Umbilical cord (tissue), 2 donors: ENCODE data around the gene SCAF4. TPM values are rescaled to one million over a fixed set of nuclear protein-coding genes. Genes with fewer than 3 reads are reported as not detected.
A peak's percentile ranks its signal among the peaks of the same experiment; 100 is the strongest.
"Not testable (repeated sequence)": the region's sequence is repeated elsewhere in the genome, so short reads cannot be mapped to it uniquely, and the experiment has no call there.

Experiments
- DNase-seq: peaks from one replicate; pipeline ENCODE4 v3.0.0-alpha.2; 2015; ENCODE audit warnings: low spot score
- total RNA-seq: library from RNA; depleted of rRNA; stranded (reverse); fragments of >200 nt; gene quantifications from one replicate; pipeline ENCODE4 v1.2.3, GENCODE V29; 2014; ENCODE audit warnings: low replicate concordance; ENCODE audit not compliant: insufficient read depth

The SCAF4 gene
- total RNA-seq, 1 donor from 2014 or later, result 13.0 TPM

- DNase-seq, result no peak
These were observed 9.2 kb upstream of the SCAF4 start for GRCh38 chr21:31741116-31741515.

GRCh38 chr21:31737586-31738397 lies 5.9 kb upstream of the SCAF4 start:
- DNase-seq, result not testable (repeated sequence)

GRCh38 chr21:31735511-31735992 lies 3.6 kb upstream of the SCAF4 start:
- DNase-seq, result no peak

GRCh38 chr21:31733551-31734149 lies 1.7 kb upstream of the SCAF4 start:
- DNase-seq, result no peak

GRCh38 chr21:31732597-31733550 lies 956 bp upstream of the SCAF4 start:
- peak; percentile 33 for DNase-seq

GRCh38 chr21:31731056-31731856 lies 662 bp downstream of the SCAF4 start:
- peak; percentile 40 for DNase-seq

GRCh38 chr21:31730712-31731055 lies 1.2 kb downstream of the SCAF4 start:
- peak; percentile 34 for DNase-seq

GRCh38 chr21:31729622-31730343 lies 2.1 kb downstream of the SCAF4 start:
- no peak for DNase-seq

GRCh38 chr21:31728952-31729351 lies 3.0 kb downstream of the SCAF4 start:
- no peak for DNase-seq

- DNase-seq, result no peak
These were observed 3.7 kb downstream of the SCAF4 start for GRCh38 chr21:31728191-31728590.

- no peak for DNase-seq
These were observed 4.7 kb downstream of the SCAF4 start for GRCh38 chr21:31727181-31727580.

- DNase-seq, result no peak
These were observed 5.5 kb downstream of the SCAF4 start for GRCh38 chr21:31726407-31726806.

- no peak for DNase-seq
These were observed 6.6 kb downstream of the SCAF4 start for GRCh38 chr21:31725202-31725839.

- DNase-seq, result no peak
These were observed 7.4 kb downstream of the SCAF4 start for GRCh38 chr21:31724552-31724951.

GRCh38 chr21:31721381-31721780 lies 10.5 kb downstream of the SCAF4 start:
- no peak for DNase-seq

- no peak for DNase-seq
These were observed 11.2 kb downstream of the SCAF4 start for GRCh38 chr21:31720739-31721138.

- DNase-seq, result no peak
These were observed 11.6 kb downstream of the SCAF4 start for GRCh38 chr21:31720330-31720729.

GRCh38 chr21:31716106-31716505 lies 15.8 kb downstream of the SCAF4 start:
- DNase-seq, result no peak

- no peak for DNase-seq
These were observed 17.1 kb downstream of the SCAF4 start for GRCh38 chr21:31714741-31715365.
